A549 treated with AZD9567 at 1 μM for 4 hours (cell line): Measurements from ENCODE around the gene RHOT1. TPM values are rescaled to one million over a fixed set of nuclear protein-coding genes. Genes with fewer than 3 reads are reported as not detected.

Experiments
- total RNA-seq: library from RNA; stranded (reverse); fragments of 200-300 nt; extraction: Qiagen RNA extraction; gene quantifications from 5 replicates; pipeline ENCODE4 v1.2.3, GENCODE V29; 2022; ENCODE audit not compliant: insufficient read depth

RHOT1 gene
- 17.2 to 24.7 TPM (median 23.9 TPM) in 5 replicates for total RNA-seq

DNA sequence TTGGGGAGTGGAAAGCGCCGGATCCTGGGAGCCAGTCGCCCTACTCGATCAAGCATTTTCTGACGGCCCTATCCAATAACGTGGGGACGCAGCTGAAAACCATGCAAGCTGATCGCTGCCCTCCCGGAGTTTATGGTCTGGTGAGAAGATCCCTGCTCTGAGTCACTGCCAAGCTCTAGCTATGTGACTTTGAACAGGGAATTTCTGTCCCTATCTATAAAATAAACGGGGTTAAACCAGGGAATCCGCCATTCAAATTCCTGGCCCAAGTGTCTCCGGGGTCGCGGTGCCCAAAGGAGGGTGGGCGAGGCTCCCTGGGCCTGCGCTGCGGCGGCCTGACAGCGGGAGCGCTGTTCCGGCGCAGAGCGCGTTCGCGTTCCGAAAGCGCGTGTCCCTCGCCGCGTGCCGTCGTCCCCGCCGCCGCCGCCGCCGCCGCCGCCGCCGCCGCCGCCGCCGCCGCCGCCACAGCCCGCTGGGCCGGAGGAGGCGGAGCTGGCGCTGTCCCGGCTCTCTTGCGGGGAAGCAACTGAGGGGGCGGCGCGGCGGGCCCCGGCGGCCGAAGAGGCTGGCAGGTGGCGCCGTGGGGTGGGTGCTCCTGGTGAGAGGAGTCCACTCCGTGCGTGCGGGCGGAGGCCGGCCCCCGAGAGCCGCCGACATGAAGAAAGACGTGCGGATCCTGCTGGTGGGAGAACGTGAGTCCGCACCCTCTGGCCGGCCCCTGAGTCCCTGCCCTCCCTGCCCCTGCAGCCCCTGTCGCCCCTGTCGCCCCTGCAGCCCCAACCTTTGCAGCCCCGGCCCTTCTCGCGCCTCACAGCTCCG lies at the start of gene RHOT1:
TSS of gene RHOT1 (plus strand) at position 465 of the 819 bp plus-strand sequence. CDS start at position 656, 191 bp downstream.

DNA sequence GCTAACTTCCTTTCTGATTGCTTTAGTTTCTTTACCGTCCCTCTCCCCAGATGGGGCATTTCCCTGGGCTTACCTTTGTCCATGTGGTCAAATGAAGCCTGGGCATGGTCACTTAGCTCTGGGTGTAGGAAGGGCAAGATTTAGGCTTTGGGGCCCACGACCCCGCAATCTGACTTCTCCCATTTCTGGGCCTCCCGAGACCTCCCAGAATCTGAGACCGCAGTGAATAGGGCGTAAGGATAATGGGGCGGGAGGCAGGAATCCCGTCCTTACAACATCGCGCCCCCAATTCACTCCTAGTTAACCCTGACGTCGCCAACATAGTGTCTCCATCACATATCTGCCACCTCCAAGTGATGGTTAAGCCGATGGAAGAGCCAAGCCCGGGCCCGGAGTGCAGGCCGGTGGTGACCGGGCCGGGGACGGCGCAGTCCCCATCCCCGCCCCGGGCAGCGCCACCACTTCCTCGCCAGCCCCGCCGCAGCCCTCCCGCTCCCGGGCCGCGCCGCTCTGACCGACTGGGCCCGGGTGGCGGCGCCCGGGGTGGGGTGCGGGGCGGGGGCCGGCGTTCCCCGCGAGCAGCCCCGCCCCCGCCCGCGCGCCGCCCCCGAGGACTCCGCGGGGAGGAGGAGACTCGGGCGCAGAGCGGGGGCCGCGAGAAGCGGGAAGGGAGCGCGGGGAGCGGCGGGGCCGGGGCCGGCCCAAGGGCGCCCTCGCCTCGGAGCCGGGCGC lies 123.1 kb downstream of the RHOT1 start, which contains the start of gene RHBDL3:
TSS of gene RHBDL3 (plus strand) at position 641 of the 732 bp plus-strand sequence. CDS start 358 bp downstream, outside the sequence.

Other genes starting within 250 kb of the RHOT1 start
- gene UTP6, start 240.8 kb upstream of the RHOT1 start, total RNA-seq: 71.7 to 92.5 TPM (median 87.2 TPM) in 5 replicates
- gene SUZ12, start 205.5 kb upstream of the RHOT1 start, total RNA-seq: 20.5 to 33.9 TPM (median 27.7 TPM) in 5 replicates
- gene LRRC37B, start 135.1 kb upstream of the RHOT1 start, total RNA-seq: 8.6 to 10.5 TPM (median 9.9 TPM) in 5 replicates
- 3.2 to 4.4 TPM (median 3.8 TPM) in 5 replicates for gene RHBDL3, start 123.3 kb downstream of the RHOT1 start, total RNA-seq
- gene C17orf75, start 199.7 kb downstream of the RHOT1 start, total RNA-seq: 17.3 to 29.5 TPM (median 27.8 TPM) in 5 replicates
- 222 to 274 TPM (median 237 TPM) in 5 replicates for gene ZNF207, start 207.7 kb downstream of the RHOT1 start, total RNA-seq